Smooth muscle cell (in vitro differentiated cells): Measurements from ENCODE around the gene EIF3L. TPM values are rescaled to one million over a fixed set of nuclear protein-coding genes. Genes with fewer than 3 reads are reported as not detected.

Experiments used
- DNase-seq: peaks from one replicate; lab custom pipeline; 2025; ENCODE audit not compliant: unreplicated experiment; lab: John Stamatoyannopoulos, UW
- H2AFZ ChIP-seq: fragments of 200-600 bp; sonication (generic); 2 replicates; pipeline ENCODE4 v1.6.0; 2016; ENCODE audit warnings: antibody characterized with exemption, low read depth, mild to moderate bottlenecking
- H3F3A ChIP-seq: fragments of 200-600 bp; sonication (generic); 2 replicates; pipeline ENCODE4 v1.6.0; 2017; ENCODE audit warnings: antibody characterized with exemption, low read depth
- H3K27ac ChIP-seq: fragments of 200-600 bp; sonication (generic); 2 replicates; pipeline ENCODE4 v1.5.1; 2016; ENCODE audit warnings: low read depth, mild to moderate bottlenecking
- H3K27me3 ChIP-seq: fragments of 200-600 bp; sonication (generic); 2 replicates; pipeline ENCODE4 v1.6.1; 2016; ENCODE audit warnings: low read depth, mild to moderate bottlenecking
- H3K36me3 ChIP-seq: fragments of 200-600 bp; sonication (generic); 2 replicates; pipeline ENCODE4 v1.5.1; 2016; ENCODE audit warnings: low read depth
- H3K4me1 ChIP-seq: fragments of 200-600 bp; sonication (generic); 2 replicates; pipeline ENCODE4 v1.5.1; 2016; ENCODE audit warnings: low read depth
- H3K4me2 ChIP-seq: fragments of 200-600 bp; sonication (generic); 2 replicates; pipeline ENCODE4 v1.6.0; 2016; ENCODE audit warnings: mild to moderate bottlenecking
- H3K4me3 ChIP-seq: fragments of 200-600 bp; sonication (generic); 2 replicates; pipeline ENCODE4 v1.5.1; 2016; ENCODE audit warnings: mild to moderate bottlenecking
- H3K79me2 ChIP-seq: fragments of 200-600 bp; sonication (generic); 2 replicates; pipeline ENCODE4 v1.6.0; 2016; ENCODE audit warnings: low read depth, mild to moderate bottlenecking
- H3K9ac ChIP-seq: fragments of 200-600 bp; sonication (generic); 2 replicates; pipeline ENCODE4 v1.6.0; 2016; ENCODE audit warnings: low read depth
- H3K9me3 ChIP-seq: fragments of 200-600 bp; sonication (generic); replicated peaks from 2 replicates; pipeline ENCODE4 v1.5.1; 2016; ENCODE audit warnings: low read depth
- H4K20me1 ChIP-seq: fragments of 200-600 bp; sonication (generic); 2 replicates; pipeline ENCODE4 v1.6.0; 2016; ENCODE audit warnings: low read depth
- CTCF ChIP-seq: fragments of 200-600 bp; sonication (generic); IDR thresholded peaks from 2 replicates; pipeline ENCODE4 v1.5.1; 2017; ENCODE audit warnings: borderline replicate concordance, mild to moderate bottlenecking, antibody characterized with exemption; ENCODE audit not compliant: insufficient read depth, poor library complexity, severe bottlenecking
- WGBS: methylation state at CpG from one replicate; pipeline ENCODE4 v1.1.7; 2016; ENCODE audit warnings: low lambda C conversion rate; 5-methylcytosine and 5-hydroxymethylcytosine counted together
- polyA plus RNA-seq: library from polyadenylated mRNA; unstranded; fragments of >200 nt; fragmentation: Nextera tagmentation; extraction: Ambion mirVana; gene quantifications from 2 replicates; pipeline ENCODE4 v1.2.1, GENCODE V29; 2016
- total RNA-seq: library from RNA; depleted of rRNA; stranded (reverse); fragments of >200 nt; gene quantifications from 2 replicates; pipeline ENCODE4 v1.2.3, GENCODE V29; 2014

EIF3L gene
- total and polyA plus RNA-seq, 2 experiments from 2014 or later: 182 to 274 TPM

GRCh38 chr22:37917874-37918548 lies 68.8 kb downstream of the EIF3L start:
- no peak overlapping the region for H3K9ac ChIP-seq

GRCh38 chr22:37918580-37919270 lies 69.5 kb downstream of the EIF3L start:
- Histone ChIP-seq H3K4me3 (no peak overlapping the region), H3K27ac (no peak overlapping the region), H4K20me1 (no peaks in the 10 kb centered on the region), H3K36me3 (peaks cover 5% of the 10 kb centered on the region), H2AFZ (no peak overlapping the region), H3K4me1 (no peaks in the 10 kb centered on the region), H3K27me3 (no peaks in the 10 kb centered on the region), H3K9ac (no peak overlapping the region), H3K4me2 (no peak overlapping the region), H3F3A (no peaks in the 10 kb centered on the region), H3K9me3 (no peaks in the 10 kb centered on the region), H3K79me2 (no peaks in the 10 kb centered on the region)
- no peak for DNase-seq
- TF ChIP-seq CTCF: no peak
- WGBS: 97% methylated on average over 23 of the region's 25 CpGs

More at GRCh38 chr22:37917874-37918548, 68.8 kb downstream of the EIF3L start:
- Histone ChIP-seq H3K36me3 (peaks cover 5% of the 10 kb centered on the region), H3K9me3 (no peaks in the 10 kb centered on the region), H3K27ac (no peak overlapping the region), H3K4me1 (no peaks in the 10 kb centered on the region), H3K4me3 (no peak overlapping the region), H3K27me3 (no peaks in the 10 kb centered on the region), H2AFZ (no peak overlapping the region), H3F3A (no peaks in the 10 kb centered on the region), H3K4me2 (no peak overlapping the region), H3K79me2 (no peaks in the 10 kb centered on the region), H4K20me1 (no peaks in the 10 kb centered on the region)
- 98% methylated on average over 4 of the region's 4 CpGs for WGBS
- DNase-seq: no peak
- TF ChIP-seq CTCF: no peak

- Histone ChIP-seq H3K36me3 (peaks cover 5% of the 10 kb centered on the region), H3K9ac (no peak overlapping the region), H3K4me1 (no peaks in the 10 kb centered on the region), H3K4me3 (no peak overlapping the region), H3K27ac (no peak overlapping the region), H3F3A (no peaks in the 10 kb centered on the region), H3K79me2 (no peaks in the 10 kb centered on the region), H3K9me3 (no peaks in the 10 kb centered on the region), H3K4me2 (no peak overlapping the region), H2AFZ (no peak overlapping the region), H4K20me1 (no peaks in the 10 kb centered on the region), H3K27me3 (no peaks in the 10 kb centered on the region)
- over 99% methylated on average over 5 of the region's 5 CpGs for whole genome bisulfite sequencing
- no peak for TF ChIP-seq CTCF
- no peak for DNase-seq
Measured at GRCh38 chr22:37920126-37920525, 70.9 kb downstream of the EIF3L start.
